Kidney capillary endothelial cell (primary cell): ENCODE results near the gene GFER.

Experiments
- DNase-seq: peaks from one replicate; pipeline ENCODE4 v3.0.0-alpha.2; 2018; ENCODE audit warnings: low spot score

The GFER gene

DNA sequence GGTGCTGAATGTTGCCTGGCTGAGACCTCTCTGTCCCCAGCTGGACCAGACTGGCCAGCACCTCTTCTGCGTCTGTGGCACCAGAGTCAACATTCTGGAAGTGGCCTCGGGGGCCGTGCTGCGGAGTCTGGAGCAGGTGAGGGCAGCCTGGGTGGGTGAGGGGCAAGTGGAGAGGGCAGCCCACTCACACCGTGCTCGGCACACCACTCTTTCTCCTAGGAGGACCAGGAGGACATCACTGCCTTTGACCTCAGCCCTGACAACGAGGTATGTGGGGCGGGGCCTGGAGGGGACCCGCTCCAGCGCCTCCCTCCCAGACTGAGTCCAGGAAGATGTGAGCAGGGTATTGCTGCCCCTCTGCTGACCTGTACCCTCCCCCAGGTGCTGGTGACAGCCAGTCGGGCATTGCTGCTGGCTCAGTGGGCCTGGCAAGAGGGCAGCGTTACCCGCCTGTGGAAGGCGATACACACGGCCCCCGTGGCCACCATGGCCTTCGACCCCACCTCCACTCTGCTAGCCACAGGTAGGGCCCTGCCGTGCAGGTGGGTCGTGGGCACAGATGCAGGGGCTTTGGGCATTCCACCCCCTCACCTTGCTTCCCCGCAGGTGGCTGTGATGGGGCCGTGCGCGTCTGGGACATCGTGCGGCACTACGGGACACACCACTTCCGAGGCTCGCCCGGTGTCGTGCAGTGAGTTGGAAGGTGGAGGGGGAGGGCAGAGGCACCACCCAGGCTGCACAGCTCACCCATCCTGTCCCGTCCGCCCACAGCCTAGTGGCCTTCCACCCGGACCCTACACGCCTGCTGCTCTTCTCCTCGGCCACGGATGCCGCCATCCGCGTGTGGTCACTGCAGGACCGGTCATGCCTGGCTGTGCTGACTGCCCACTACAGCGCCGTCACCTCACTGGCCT, 9.6 kb upstream of the GFER start:
- DNase-seq = no peak

- DNase-seq = no peak
Observed at GRCh38 chr16:1975432-1976215, 8.4 kb upstream of the GFER start.

DNA sequence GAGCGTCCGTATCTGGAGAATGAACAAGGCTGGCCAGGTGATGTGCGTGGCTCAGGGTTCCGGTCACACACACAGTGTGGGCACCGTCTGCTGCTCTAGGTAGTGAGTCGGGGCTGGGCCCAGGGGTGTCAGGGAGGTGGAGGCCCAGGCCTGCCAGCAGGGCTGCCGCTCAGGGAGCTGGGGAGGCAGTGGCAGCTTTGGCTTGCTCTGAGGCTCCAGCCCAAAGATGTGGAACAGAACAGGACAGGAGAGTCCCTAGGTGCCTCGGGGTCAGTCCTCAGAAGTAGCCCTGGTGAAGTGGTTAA, 7.8 kb upstream of the GFER start:
- DNase-seq = no peak

- DNase-seq = no peak
Observed at GRCh38 chr16:1976951-1977874, 6.8 kb upstream of the GFER start.

DNA sequence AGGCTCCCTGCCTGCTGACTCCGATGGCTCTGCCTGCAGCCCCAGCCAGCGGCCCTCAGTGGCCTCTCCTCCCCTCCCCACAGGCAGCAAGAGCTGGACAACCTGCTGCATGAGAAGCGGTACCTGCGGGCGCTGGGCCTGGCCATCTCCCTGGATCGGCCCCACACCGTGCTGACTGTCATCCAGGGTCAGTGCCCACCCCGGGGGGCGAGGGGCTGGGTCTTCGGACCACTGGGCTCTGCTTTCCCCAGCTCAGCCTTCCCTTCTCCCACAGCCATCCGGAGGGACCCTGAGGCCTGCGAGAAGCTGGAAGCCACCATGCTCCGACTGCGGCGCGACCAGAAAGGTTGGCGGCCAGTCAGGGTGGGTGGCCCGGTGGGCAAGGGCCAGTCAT, 6.1 kb upstream of the GFER start:
- no peak for DNase-seq

DNA sequence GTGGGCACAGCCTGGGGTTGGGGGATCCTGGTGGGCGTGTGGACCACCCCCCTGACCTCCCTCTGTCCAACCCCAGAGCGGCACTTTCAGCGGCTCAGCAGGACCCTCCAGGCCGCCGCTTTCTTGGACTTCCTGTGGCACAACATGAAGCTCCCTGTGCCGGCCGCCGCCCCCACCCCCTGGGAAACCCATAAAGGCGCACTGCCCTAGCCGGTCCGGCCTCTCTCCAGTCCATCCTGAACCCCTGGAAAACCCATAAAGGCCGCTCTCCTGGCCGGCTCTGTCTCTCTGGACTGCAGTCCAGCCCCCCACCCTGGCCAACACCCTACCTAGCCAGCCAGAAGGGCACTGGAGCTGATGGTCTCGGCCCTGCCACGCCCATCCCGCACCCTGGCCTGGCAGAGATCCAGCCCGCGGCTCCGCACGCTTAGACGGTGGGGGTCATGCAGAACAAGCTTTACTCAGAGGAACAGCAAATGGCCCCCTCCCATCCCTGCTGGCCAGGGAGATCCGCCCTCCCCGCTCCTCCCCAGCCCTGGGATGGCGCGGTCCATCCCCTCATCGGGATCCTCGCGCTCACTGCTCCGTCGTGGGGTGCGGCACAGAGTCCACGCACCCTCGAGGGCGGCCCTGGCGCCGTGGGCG, 5.4 kb upstream of the GFER start:
- no peak for DNase-seq

DNA sequence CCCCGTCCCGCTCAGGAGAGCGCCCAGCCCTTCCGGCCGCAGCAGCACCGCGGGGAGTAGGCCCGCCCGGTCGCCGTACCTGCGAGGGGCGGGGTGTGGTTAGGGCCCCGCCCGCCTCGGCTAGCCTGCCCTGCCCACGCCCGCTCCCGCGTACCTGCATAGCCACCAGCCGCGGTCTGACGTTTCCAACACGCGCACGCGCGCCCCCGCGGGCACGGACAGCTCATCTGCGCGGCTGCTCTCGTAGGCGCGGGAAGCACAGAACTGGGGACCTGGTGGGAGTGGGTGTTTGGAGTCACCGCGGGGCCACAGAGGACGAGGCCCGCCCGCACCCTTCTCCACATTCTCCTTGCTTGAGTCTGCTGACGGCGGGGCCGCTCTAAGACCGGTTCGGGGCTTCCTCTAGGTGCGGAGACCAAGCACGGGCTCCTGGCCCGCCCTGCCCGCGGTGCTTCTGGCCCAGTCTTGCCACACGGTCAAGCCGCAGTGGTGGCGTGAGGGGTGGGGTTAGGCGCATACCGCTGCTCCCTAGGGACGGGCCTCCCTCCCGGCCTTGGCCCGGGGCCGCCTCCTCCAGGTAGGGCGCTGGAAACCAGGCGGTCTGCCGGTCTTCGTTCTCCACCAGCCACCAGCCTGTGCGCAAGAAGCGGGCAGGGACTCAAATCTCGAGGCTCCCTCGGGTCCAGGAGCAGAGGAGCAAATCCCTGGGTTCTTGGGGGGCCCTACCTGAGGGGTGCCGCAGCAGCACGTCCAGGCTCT, 4.5 kb upstream of the GFER start:
- DNase-seq = no peak

DNA sequence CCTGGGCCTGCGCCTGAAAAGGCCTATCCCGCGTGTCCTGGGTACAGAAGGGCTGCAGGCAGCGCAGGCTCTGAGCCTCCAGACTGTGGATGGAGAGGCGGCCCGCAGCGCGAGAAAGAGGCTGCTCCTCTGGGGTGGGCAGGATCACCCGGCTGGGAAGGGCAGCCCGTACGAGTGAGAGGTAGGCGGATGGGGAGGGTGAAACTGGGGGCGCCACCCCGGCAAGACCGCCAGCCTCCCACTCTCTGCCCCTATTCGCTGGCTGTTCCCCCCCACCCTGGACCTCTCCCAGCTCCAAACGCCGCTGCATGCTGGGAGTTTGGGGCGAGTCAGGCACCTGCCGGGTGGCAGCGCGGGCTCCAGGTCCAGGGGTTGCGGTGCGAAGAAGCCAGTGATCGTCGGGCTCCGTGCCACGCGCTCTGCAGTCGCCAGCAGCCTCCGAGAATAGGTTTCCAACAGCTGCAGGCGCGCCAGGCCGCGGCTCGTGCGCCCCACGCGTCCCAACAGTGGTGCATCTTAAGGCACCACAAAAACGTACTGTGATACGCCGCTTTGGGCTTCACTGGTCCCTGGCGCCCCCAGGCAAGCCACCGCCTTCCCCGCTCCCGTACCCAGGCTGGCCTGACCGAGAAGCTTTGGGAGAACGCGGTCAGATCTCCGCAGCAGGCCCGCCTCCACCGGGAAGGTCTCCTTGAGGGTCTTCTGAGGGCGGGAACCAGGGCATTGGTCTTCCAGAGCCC, 3.8 kb upstream of the GFER start:
- no peak for DNase-seq

- no peak for DNase-seq
Observed at GRCh38 chr16:1980770-1981087, 3.3 kb upstream of the GFER start.

GRCh38 chr16:1981398-1981836, 2.6 kb upstream of the GFER start, which contains the start of gene NOXO1:
TSS of gene NOXO1 (minus strand) at chr16:1981469. CDS start at chr16:1981179, 290 bp downstream.
- DNase-seq = no peak

DNA sequence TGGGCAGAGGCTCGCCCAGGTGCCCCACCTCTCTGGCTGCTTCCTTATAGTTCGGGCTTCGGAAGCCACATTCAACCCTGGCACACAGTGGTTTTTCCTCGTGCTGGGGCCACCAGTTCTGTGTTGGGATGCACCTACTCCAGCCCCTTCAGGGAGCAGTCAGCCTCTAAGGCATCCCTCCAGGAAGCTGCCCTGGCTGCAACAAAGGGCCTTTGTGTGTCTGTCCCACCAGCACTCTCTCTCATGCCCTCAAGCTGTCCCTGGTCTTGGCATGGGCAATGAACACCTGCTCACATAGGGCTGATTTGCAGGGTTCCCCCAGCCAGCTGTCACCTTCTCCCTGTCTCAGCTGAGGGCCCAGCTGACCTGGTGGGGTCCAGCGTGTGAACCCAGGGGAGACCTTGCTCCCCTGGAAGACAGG, 2.0 kb upstream of the GFER start:
- DNase-seq = no peak

DNA sequence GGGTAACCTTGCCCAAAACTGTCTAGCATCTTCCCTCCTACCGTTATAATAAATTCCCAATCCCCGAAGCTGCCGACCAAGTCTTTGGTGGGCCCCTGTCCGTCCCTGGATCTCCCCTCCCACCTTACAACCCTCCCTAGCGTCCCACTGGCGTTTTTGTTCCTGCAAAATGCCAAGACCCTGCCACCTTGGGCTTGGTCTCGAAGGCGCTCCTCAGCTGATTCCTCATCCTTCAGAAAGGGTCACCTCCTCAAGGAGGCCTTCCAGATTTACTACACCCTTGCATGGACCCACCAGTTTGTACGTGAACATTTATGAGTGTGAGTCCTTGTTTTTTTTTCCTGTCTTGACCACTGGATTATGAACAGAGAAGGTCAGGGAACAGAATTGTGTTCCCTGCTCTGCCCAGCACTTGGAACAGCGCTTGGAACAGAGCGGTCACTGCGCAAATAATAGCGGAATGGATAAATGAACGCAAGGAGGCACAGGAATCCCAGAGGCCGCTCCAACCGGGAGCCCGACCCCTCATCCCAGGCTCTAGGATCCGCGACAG, 926 bp upstream of the GFER start:
- DNase-seq = no peak

- DNase-seq = no peak
Observed at GRCh38 chr16:1984347-1985225, 593 bp downstream of the GFER start.

GRCh38 chr16:1985466-1986150, 1.6 kb downstream of the GFER start:
- no peak for DNase-seq

DNA sequence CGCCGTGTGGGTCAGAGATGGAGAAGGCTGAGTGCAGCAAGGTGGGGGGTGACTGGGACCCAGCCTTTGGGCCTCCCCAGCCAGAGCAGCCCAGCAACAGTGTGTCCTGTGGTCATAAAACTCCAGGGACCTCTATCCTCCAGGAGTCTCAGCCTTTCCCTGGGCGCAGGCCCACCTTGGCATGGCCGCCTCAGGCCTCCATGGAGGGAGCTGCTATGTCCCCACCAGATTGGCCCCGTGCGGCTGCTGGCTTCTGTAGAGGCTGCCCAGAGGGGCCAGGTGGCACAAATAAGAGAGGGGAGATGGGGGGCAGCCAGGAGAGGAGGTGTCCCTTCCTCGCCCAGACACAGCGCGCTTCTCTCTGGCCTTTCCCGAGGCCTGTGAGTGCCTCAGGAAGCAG, 3.2 kb downstream of the GFER start:
- no peak for DNase-seq

- no peak for DNase-seq
Observed at GRCh38 chr16:1989209-1990100, 5.5 kb downstream of the GFER start, which contains the start of gene SYNGR3. TSS of gene SYNGR3 (plus strand) at chr16:1989970. CDS start at chr16:1990103, 133 bp downstream.

GRCh38 chr16:1990101-1990350, 6.0 kb downstream of the GFER start:
- no peak for DNase-seq
